Fibroblast of mammary gland (primary cell): ENCODE results near the gene DGKB.

ENCODE experiments used
- DNase-seq: peaks from one replicate; pipeline ENCODE4 v3.0.0-alpha.2; 2010; ENCODE audit warnings: low read depth
- H3K4me3 ChIP-seq: 2 replicates; pipeline ENCODE4 v1.5.1; 2011; ENCODE audit warnings: low read depth, mild to moderate bottlenecking, low read length, moderate library complexity; ENCODE audit not compliant: control insufficient read depth
- TF ChIP-seq, protein P1 (sequence below): conservative IDR thresholded peaks from 2 replicates; pipeline ENCODE4 v1.5.1; 2011; ENCODE audit warnings: low read depth, low read length, inconsistent platforms; ENCODE audit not compliant: control insufficient read depth, insufficient read depth

Gene DGKB

DNA sequence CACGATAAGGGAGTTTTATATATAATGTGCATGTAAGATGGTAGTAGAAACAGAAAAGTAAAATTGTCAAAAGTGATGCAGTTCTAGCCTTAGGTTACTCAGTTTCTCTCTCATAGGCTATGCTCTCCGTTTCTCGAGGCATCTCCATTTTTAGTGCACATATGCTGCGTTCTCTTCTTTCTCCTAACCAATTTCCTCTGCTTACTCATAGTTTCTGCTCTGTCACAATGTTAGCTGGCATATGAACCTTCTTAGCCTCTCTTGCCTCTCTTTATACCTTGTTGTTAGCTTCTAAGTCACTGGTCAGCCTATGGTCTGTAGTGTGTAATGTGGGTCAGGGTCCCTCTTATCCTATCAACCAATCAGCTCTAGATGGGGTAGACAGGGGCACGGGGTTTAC, 632.5 kb downstream of the DGKB start:
- DNase-seq = no peak
- H3K4me3 ChIP-seq = no peak overlapping the region
- TF ChIP-seq, protein P1, sequence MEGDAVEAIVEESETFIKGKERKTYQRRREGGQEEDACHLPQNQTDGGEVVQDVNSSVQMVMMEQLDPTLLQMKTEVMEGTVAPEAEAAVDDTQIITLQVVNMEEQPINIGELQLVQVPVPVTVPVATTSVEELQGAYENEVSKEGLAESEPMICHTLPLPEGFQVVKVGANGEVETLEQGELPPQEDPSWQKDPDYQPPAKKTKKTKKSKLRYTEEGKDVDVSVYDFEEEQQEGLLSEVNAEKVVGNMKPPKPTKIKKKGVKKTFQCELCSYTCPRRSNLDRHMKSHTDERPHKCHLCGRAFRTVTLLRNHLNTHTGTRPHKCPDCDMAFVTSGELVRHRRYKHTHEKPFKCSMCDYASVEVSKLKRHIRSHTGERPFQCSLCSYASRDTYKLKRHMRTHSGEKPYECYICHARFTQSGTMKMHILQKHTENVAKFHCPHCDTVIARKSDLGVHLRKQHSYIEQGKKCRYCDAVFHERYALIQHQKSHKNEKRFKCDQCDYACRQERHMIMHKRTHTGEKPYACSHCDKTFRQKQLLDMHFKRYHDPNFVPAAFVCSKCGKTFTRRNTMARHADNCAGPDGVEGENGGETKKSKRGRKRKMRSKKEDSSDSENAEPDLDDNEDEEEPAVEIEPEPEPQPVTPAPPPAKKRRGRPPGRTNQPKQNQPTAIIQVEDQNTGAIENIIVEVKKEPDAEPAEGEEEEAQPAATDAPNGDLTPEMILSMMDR = no peak

DNA sequence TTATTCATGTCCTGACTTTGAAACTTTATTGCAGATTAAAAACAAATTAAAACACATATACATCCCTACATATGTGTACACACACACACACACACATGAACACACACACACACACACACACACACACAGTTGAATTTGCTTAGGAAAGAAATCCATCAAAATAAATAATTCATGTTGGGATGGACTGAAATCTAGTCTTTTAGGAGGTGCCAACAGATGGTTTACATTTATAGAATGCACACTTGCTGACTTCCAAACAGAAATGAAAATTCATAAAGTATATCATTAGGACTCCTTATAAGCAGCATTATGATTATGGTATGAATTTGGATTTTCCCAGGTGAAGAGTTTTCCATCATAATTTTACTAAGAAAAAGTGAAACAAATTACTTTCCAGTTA, 642.5 kb downstream of the DGKB start:
- TF ChIP-seq, protein P1 = no peak
- DNase-seq = no peak
- H3K4me3 ChIP-seq = no peak overlapping the region

DNA sequence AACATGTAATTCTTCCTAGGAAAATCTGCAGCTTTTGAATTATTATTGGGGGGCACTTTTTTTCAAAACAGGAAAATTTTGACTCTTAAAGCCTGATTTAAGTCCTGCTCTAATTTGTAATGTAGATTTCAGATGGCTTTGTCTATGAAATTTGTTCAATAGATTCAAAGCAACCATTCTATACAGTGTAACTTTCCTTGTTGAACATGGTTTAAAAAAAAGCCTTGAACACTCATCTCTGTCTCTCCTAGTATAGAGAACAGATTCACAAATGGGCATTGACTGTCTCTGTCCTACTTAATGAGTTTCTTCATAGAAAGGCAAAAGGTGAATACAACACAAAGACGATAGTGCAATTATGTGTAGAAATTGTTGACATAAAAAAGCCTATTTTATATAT, 643.7 kb downstream of the DGKB start:
- no peak for DNase-seq
- H3K4me3 ChIP-seq = no peak overlapping the region
- TF ChIP-seq, protein P1 = no peak

DNA sequence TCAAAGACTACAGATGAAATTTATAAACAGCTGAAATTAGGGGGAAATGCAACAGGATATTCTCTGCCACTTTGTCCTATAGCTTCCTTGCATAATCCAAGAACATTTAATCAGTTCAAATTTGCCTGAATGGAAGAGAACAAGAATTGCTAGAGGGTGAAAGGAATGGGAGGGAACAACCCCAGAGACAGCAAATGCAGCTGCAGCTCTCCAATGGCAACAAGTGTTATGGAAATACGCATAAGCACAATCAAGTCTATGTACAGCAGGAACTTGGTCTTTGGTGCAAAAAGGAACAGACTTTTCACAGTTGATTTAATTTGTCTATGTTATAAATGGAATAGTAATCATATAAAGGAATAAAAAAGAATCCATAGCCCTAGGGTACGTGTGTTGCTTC, 644.1 kb downstream of the DGKB start:
- H3K4me3 ChIP-seq = no peak overlapping the region
- DNase-seq = no peak
- TF ChIP-seq, protein P1 = no peak

DNA sequence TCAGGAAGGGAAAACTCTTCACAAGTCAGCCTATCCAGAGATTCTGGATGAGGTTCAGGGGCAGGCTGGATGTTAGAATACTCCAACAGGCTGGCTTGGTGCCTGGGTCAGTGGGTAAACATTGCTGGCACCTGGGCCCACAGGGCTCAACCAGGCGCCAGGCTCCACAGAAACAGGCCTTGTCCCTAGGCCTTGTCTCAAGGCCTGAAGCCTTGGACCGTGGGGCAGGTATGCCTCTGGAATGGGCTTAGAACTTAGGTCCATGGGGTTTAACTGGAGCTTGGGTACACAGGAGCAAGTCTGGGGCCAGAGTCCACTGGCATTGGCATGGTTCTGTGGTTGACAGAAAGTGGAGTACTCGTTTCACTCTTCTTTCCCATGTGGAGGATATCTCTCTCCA, 650.1 kb downstream of the DGKB start:
- DNase-seq = no peak
- no peak overlapping the region for H3K4me3 ChIP-seq
- TF ChIP-seq, protein P1 = no peak

DNA sequence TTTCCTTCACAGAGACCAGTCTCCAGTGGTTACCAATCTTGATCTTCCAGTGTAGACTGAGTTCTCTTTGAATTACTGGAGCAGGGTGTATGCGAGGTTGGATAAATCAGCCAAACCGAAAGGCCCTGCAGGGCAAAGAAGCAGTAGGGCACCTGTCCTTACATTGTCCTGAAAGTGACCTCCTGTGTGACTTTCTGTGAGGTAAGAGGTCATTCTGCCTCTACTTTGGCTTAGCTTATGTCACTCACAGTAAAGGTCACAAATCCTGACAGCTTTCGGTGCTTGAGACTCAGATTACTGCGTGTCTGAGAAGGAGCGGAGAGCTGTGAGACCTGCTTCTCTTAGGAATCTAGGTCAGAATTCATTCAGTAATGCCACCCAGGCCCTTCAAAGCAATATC, 660.4 kb downstream of the DGKB start:
- TF ChIP-seq, protein P1 = no peak
- no peak overlapping the region for H3K4me3 ChIP-seq
- no peak for DNase-seq

DNA sequence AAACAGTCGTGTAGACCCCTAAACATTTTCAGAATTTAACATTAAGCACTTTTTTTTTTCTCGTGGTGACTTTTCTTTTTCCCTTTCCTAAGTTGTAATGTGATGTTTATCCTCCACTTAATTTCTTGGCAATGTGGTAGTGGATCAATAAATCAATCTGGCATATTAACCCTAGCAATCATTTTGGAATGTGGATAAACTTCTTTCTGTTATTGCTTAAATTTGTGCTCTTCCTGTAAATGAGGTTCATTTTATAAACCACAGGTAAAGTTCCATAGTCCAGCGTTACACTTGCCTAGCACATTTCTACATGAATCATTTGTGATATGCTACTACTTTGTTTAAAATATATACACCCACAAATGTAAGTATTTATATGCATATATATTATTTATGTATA, 665.7 kb downstream of the DGKB start:
- TF ChIP-seq, protein P1 = no peak
- no peak overlapping the region for H3K4me3 ChIP-seq
- no peak for DNase-seq
